C4-2B (cell line): ENCODE data around the gene CEACAM4.
"Not testable (repeated sequence)": the region's sequence is repeated elsewhere in the genome, so short reads cannot be mapped to it uniquely, and the experiment has no call there.

Experiments
- H3K27ac ChIP-seq: fragments of 450-650 bp; 2 replicates; pipeline ENCODE4 v1.5.1; 2017
- ZFX ChIP-seq: fragments of 450-650 bp; IDR thresholded peaks from 2 replicates; pipeline ENCODE4 v1.6.1; 2017
- TF ChIP-seq, protein P1 (sequence below): fragments of 450-650 bp; conservative IDR thresholded peaks from 2 replicates; pipeline ENCODE4 v1.5.1; 2017; ENCODE audit warnings: mild to moderate bottlenecking

Gene CEACAM4

DNA sequence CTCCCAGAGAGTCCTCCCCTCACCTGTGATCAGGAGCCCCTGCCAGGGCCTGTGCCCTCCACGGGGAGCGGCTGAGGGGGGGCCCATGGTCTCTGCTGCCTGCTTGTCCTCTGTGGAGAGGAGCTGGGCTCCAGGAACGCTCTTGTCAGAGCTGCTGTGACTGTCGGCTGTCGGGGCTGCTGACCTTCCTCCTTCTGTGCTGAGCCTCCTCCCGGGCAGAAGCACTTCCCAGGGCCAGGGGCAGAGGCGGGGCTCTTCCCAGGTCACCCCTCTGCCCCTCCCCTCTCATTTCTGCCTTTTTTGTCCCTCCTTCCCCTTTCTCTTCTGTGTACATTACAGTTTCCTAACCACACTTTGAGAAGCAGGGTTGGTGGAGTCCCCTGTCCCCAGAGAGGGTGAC, at the start of gene CEACAM4:
Gene CEACAM4 (minus strand): TSS at position 198 of the 400 bp plus-strand sequence. CDS start 111 bp downstream, at position 87.
- H3K27ac ChIP-seq: no peak within 1 kb of the TSS
- TF ChIP-seq, protein P1, sequence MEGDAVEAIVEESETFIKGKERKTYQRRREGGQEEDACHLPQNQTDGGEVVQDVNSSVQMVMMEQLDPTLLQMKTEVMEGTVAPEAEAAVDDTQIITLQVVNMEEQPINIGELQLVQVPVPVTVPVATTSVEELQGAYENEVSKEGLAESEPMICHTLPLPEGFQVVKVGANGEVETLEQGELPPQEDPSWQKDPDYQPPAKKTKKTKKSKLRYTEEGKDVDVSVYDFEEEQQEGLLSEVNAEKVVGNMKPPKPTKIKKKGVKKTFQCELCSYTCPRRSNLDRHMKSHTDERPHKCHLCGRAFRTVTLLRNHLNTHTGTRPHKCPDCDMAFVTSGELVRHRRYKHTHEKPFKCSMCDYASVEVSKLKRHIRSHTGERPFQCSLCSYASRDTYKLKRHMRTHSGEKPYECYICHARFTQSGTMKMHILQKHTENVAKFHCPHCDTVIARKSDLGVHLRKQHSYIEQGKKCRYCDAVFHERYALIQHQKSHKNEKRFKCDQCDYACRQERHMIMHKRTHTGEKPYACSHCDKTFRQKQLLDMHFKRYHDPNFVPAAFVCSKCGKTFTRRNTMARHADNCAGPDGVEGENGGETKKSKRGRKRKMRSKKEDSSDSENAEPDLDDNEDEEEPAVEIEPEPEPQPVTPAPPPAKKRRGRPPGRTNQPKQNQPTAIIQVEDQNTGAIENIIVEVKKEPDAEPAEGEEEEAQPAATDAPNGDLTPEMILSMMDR: no peak
- no peak for TF ChIP-seq ZFX

DNA sequence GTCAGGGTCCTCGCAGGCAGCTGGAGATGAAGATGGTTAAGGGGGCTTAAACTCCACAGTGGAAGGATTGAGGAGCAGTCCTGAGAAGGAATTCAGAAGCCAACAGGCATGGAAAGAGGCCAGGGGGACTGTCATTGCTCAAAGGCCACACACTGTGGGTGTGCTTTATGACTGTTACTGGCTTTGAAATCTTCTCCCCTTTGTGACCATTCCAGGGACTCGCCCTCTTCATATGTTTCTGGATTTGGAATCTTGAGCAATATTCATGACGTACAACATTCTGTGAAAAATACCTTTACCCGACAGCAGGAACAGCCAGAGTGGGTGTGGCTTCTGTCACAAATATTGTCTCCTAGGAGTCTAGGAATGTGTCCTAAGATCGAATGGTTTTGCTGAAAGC, 44.6 kb upstream of the CEACAM4 start:
- H3K27ac ChIP-seq: no peak overlapping the region
- no peak for TF ChIP-seq ZFX
- TF ChIP-seq, protein P1: no peak

DNA sequence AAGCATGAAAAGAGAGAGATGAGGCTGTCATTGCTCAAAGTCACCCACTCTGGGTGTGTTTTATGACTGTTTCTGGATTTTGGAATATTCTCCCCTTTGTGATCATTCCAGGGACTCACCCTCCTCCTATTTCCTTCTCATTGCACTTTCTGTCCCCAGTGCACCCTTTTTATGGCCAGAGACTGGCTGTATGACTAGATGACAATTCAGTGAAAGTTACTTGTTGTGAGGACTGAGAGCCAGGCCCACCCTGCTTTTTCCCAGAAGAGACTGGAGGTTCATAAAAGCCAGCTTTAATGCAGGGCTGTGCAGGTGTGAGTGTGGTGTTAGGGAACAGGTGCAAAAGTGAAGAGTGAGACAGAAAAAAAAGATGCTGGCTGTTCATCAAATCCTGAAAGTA, 43.9 kb upstream of the CEACAM4 start:
- TF ChIP-seq ZFX: no peak
- TF ChIP-seq, protein P1: no peak
- H3K27ac ChIP-seq: no peak overlapping the region

DNA sequence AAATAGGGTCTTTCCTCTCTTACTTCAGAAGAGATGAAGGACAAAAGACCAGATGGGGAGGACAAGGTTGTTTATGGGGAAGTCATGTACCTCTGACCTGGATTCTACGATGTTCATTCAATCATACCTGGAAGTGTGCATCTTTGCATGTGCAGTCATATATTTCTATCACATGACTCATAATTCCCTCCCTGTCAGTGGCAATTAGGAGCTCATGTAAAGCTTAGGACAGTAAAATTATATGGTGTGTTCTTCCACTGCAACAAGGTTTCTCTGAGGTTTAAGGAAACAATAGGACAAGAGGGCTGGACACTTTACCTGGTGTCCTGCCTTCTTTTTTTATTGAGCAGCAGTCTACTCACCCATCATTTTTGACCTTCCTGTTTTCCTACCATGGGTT, 41.4 kb upstream of the CEACAM4 start:
- H3K27ac ChIP-seq: no peak overlapping the region
- no peak for TF ChIP-seq ZFX
- TF ChIP-seq, protein P1: no peak

DNA sequence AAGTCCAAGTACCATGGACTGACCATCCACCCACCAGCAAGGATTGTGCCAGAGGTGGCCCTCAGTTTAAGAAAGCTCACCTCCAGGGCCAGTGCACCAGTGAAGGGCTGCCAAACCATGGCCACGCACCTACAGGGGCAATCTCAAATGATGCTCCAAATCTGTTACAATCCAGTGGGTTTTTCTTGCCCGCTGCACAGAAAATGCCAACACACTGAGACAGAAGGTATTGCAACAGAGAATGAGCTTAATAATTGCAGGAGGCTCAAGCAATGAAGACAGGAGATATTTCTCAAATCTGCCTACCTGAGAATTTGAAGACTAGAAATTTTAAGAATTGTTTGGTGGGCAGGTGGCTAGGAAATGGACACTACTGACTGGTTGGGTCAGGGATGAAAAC, 39.2 kb upstream of the CEACAM4 start:
- H3K27ac ChIP-seq: no peak overlapping the region
- TF ChIP-seq ZFX: no peak
- TF ChIP-seq, protein P1: no peak

DNA sequence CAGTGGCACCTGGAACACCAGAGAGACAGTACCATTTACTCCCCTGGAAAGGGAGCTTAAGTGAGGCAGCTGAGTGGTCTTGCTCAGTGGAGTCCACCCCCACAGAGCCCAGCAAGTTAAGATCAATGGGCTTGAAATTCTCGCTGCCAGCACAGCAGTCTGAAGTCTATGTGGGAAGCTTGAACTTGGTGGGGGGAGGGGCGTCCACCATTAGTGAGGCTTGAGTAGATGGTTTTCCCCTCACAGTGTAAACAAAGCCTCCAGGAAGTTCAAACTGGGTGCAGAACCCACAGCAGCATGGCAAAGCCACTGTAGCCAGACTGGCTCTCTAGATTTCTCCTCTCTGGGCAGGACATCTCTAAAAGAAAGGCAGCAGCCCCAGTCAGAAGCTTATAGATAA, 30.3 kb upstream of the CEACAM4 start:
- TF ChIP-seq, protein P1: no peak
- no peak for TF ChIP-seq ZFX
- no peak overlapping the region for H3K27ac ChIP-seq

DNA sequence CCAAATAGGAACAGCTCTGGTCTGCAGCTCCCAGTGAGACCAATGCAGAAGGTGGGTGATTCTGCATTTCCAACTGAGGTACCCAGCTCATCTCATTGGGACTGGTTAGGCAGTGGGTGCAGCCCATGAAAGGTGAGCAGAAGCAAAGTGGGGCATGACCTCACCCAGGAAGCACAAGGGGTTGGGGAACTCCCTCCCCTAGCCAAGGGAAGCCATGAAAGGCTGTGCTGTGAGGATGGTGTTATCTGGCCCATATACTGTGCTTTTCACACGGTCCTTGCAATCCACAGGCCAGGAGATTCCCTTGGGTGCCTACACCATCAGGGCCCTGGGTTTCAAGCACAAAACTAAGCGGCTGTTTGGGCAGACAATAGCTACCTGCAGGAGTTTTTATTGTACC, 29.9 kb upstream of the CEACAM4 start:
- H3K27ac ChIP-seq: not testable (repeated sequence)

DNA sequence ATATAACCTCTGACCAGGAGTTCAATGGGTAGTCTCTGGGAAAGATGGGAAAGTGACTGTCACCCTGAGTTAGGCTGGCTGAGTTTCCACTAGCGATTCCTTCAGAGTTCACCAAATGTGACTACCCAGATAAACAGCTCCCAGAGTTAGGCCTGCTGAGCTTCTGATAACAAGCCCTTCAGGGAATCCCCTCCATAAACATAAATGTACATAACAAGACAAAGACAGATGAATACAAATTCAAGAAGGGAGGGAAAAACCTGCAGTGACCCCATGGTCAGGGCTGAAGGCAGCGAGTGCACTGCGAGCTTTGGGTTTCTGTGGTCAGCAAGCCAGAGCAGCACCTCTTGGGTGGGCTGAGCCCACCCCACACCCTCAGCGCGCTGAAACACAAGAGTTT, 25.4 kb upstream of the CEACAM4 start:
- no peak overlapping the region for H3K27ac ChIP-seq
- TF ChIP-seq ZFX: no peak
- TF ChIP-seq, protein P1: no peak
